ENCODE results near the gene PTPRE.

Gene PTPRE

GRCh38 chr10:128125416-128125943, 218.6 kb downstream of the PTPRE start:
- peaks cover 9 to 11% of the 10 kb centered on the region in 2 donors for H3K4me1 ChIP-seq (ENCODE audit: control insufficient read depth in 2 of 2, insufficient read depth in 2 of 2, low read length in 2 of 2)
- no peaks in the 10 kb centered on the region for H3K27me3 ChIP-seq (ENCODE audit: control insufficient read depth in 2 of 2, insufficient read depth in 2 of 2, low read length in 2 of 2)
- peak overlapping the region; percentile 58 to 62 for H3K9ac ChIP-seq (ENCODE audit: low read depth in 1 of 2, low read length in 2 of 2)
- H3K36me3 ChIP-seq (ENCODE audit: control insufficient read depth in 2 of 2, insufficient read depth in 2 of 2, low read length in 2 of 2): no peaks in the 10 kb centered on the region
- peak overlapping the region; percentile 63 to 77 for H3K4me3 ChIP-seq (ENCODE audit: low read length in 2 of 2)
- H3K9me3 ChIP-seq (ENCODE audit: control insufficient read depth in 2 of 2, low read length in 2 of 2): no peaks in the 10 kb centered on the region
- H3K27ac ChIP-seq (ENCODE audit: low read depth in 2 of 2, low read length in 2 of 2): no peak overlapping the region

- H3K27ac ChIP-seq (ENCODE audit: low read depth in 2 of 2, low read length in 2 of 2): peak within 1 kb of the TSS in 1 of 2 donors; percentile 16
- H3K9ac ChIP-seq (ENCODE audit: low read depth in 1 of 2, low read length in 2 of 2): peak within 1 kb of the TSS; percentile 62 to 65
Measured at GRCh38 chr10:128125944-128126764, 219.3 kb downstream of the PTPRE start, which contains the start of gene MKI67. Gene MKI67 (minus strand): TSS chr10:128126423. CDS start chr10:128125667, 756 bp downstream.

GRCh38 chr10:128128582-128128981, 221.7 kb downstream of the PTPRE start:
- Histone ChIP-seq H3K4me3 (ENCODE audit: low read length in 2 of 2) (no peak overlapping the region), H3K9me3 (ENCODE audit: control insufficient read depth in 2 of 2, low read length in 2 of 2) (no peaks in the 10 kb centered on the region), H3K4me1 (ENCODE audit: control insufficient read depth in 2 of 2, insufficient read depth in 2 of 2, low read length in 2 of 2) (peaks cover 9 to 11% of the 10 kb centered on the region in 2 donors), H3K27me3 (ENCODE audit: control insufficient read depth in 2 of 2, insufficient read depth in 2 of 2, low read length in 2 of 2) (no peaks in the 10 kb centered on the region), H3K9ac (ENCODE audit: low read depth in 1 of 2, low read length in 2 of 2) (no peak overlapping the region), H3K27ac (ENCODE audit: low read depth in 2 of 2, low read length in 2 of 2) (no peak overlapping the region), H3K36me3 (ENCODE audit: control insufficient read depth in 2 of 2, insufficient read depth in 2 of 2, low read length in 2 of 2) (no peaks in the 10 kb centered on the region)

More at GRCh38 chr10:128125944-128126764, 219.3 kb downstream of the PTPRE start, which contains the start of gene MKI67:
- Histone ChIP-seq H3K9me3 (ENCODE audit: control insufficient read depth in 2 of 2, low read length in 2 of 2) (no peaks in the 10 kb centered on the region), H3K4me3 (ENCODE audit: low read length in 2 of 2) (peak within 1 kb of the TSS; percentile 63 to 81), H3K4me1 (ENCODE audit: control insufficient read depth in 2 of 2, insufficient read depth in 2 of 2, low read length in 2 of 2) (peaks cover 9 to 11% of the 10 kb centered on the region in 2 donors), H3K27me3 (ENCODE audit: control insufficient read depth in 2 of 2, insufficient read depth in 2 of 2, low read length in 2 of 2) (no peaks in the 10 kb centered on the region), H3K36me3 (ENCODE audit: control insufficient read depth in 2 of 2, insufficient read depth in 2 of 2, low read length in 2 of 2) (no peaks in the 10 kb centered on the region)

- H3K4me3 ChIP-seq (ENCODE audit: low read length in 2 of 2): no peak overlapping the region
- no peak overlapping the region for H3K9ac ChIP-seq (ENCODE audit: low read depth in 1 of 2, low read length in 2 of 2)
- no peaks in the 10 kb centered on the region for H3K36me3 ChIP-seq (ENCODE audit: control insufficient read depth in 2 of 2, insufficient read depth in 2 of 2, low read length in 2 of 2)
- no peak overlapping the region for H3K27ac ChIP-seq (ENCODE audit: low read depth in 2 of 2, low read length in 2 of 2)
- H3K4me1 ChIP-seq (ENCODE audit: control insufficient read depth in 2 of 2, insufficient read depth in 2 of 2, low read length in 2 of 2): peaks cover 3 to 8% of the 10 kb centered on the region in 2 donors
- H3K27me3 ChIP-seq (ENCODE audit: control insufficient read depth in 2 of 2, insufficient read depth in 2 of 2, low read length in 2 of 2): no peaks in the 10 kb centered on the region
- no peaks in the 10 kb centered on the region for H3K9me3 ChIP-seq (ENCODE audit: control insufficient read depth in 2 of 2, low read length in 2 of 2)
Measured at GRCh38 chr10:128130051-128130450, 223.1 kb downstream of the PTPRE start.
